Coronary artery (tissue), 2 donors: ENCODE data around the gene UBXN7.
"Not testable (repeated sequence)": the region's sequence is repeated elsewhere in the genome, so short reads cannot be mapped to it uniquely, and the experiment has no call there.

Experiments used
- DNase-seq: peaks from one replicate; pipeline ENCODE4 v3.0.0-alpha.2; 2017; ENCODE audit warnings: low spot score
- H3K27ac ChIP-seq, 2 donors: fragments of 200-600 bp; sonication (generic); one replicate each; pipeline ENCODE4 v1.5.1; 2016 to 2019
- H3K4me3 ChIP-seq: fragments of 200-600 bp; sonication (generic); 2 replicates; pipeline ENCODE4 v1.5.1; 2016; ENCODE audit warnings: mild to moderate bottlenecking, moderate library complexity
- CTCF ChIP-seq: fragments of 200-600 bp; sonication (generic); IDR thresholded peaks from one replicate; pipeline ENCODE4 v1.5.1; 2019; ENCODE audit warnings: antibody characterized with exemption

UBXN7 gene

GRCh38 chr3:196428041-196428440 is 4.2 kb downstream of the UBXN7 start:
- DNase-seq: no peak
- no peak overlapping the region for H3K4me3 ChIP-seq
- H3K27ac ChIP-seq: no peak overlapping the region
- TF ChIP-seq CTCF: no peak

GRCh38 chr3:196424421-196424820 is 7.8 kb downstream of the UBXN7 start:
- not testable (repeated sequence) for H3K27ac ChIP-seq, H3K4me3 ChIP-seq

GRCh38 chr3:196423044-196423781 is 9.0 kb downstream of the UBXN7 start:
- H3K27ac ChIP-seq: peak overlapping the region; percentile 0 to 47
- no peak for TF ChIP-seq CTCF
- no peak for DNase-seq
- peak overlapping the region; percentile 50 for H3K4me3 ChIP-seq

More at GRCh38 chr3:196424421-196424820, 7.8 kb downstream of the UBXN7 start:
- DNase-seq: not testable (repeated sequence)

- not testable (repeated sequence) for DNase-seq, H3K27ac ChIP-seq, H3K4me3 ChIP-seq
Measured at GRCh38 chr3:196421668-196422067, 10.6 kb downstream of the UBXN7 start.

GRCh38 chr3:196419386-196419785 is 12.8 kb downstream of the UBXN7 start:
- DNase-seq: no peak
- Histone ChIP-seq H3K4me3 (no peak overlapping the region), H3K27ac (no peak overlapping the region)
- no peak for TF ChIP-seq CTCF

- DNase-seq: no peak
- no peak overlapping the region for H3K27ac ChIP-seq
- no peak for TF ChIP-seq CTCF
- H3K4me3 ChIP-seq: no peak overlapping the region
Measured at GRCh38 chr3:196418601-196419000, 13.6 kb downstream of the UBXN7 start.

- TF ChIP-seq CTCF: no peak
- DNase-seq: no peak
- Histone ChIP-seq H3K4me3 (no peak overlapping the region), H3K27ac (no peak overlapping the region)
Measured at GRCh38 chr3:196414469-196414868, 17.8 kb downstream of the UBXN7 start.

- no peak for DNase-seq
- no peak overlapping the region for H3K27ac ChIP-seq
- TF ChIP-seq CTCF: no peak
- H3K4me3 ChIP-seq: no peak overlapping the region
Measured at GRCh38 chr3:196412704-196413103, 19.5 kb downstream of the UBXN7 start.
